M059J (cell line): Measurements from ENCODE around the gene SERPINA6. TPM values are rescaled to one million over a fixed set of nuclear protein-coding genes. Genes with fewer than 3 reads are reported as not detected.
A peak's percentile ranks its signal among the peaks of the same experiment; 100 is the strongest.
"Not testable (repeated sequence)": the region's sequence is repeated elsewhere in the genome, so short reads cannot be mapped to it uniquely, and the experiment has no call there.

ENCODE experiments used
- DNase-seq: peaks from one replicate; pipeline ENCODE4 v3.0.0-alpha.2; 2012; ENCODE audit warnings: low read depth
- total RNA-seq: library from RNA; depleted of rRNA; stranded (reverse); fragments of >200 nt; shearing (Covaris generic); gene quantifications from 2 replicates; pipeline ENCODE4 v1.2.3, GENCODE V29; 2014; rRNA removed

The SERPINA6 gene
- total RNA-seq, 1 experiment from 2014 or later = 0.05 TPM

DNA sequence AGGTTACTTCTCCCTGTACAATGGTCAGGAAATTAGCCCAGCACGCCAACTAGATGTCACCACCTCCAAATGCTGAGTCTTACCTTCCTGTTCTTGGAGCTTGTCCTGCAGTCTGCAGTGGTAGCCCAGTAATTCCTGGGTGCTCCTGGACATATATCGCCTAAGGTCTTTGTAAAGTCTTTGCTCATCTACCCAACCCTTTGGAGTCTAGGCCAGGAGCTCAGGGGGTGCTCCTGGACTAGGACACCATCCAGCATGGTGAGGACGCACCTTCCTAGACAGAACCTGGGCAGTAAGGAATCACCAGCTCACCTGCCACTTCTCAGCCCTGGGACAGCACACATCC lies 30.6 kb downstream of the SERPINA6 start:
- no peak for DNase-seq

DNA sequence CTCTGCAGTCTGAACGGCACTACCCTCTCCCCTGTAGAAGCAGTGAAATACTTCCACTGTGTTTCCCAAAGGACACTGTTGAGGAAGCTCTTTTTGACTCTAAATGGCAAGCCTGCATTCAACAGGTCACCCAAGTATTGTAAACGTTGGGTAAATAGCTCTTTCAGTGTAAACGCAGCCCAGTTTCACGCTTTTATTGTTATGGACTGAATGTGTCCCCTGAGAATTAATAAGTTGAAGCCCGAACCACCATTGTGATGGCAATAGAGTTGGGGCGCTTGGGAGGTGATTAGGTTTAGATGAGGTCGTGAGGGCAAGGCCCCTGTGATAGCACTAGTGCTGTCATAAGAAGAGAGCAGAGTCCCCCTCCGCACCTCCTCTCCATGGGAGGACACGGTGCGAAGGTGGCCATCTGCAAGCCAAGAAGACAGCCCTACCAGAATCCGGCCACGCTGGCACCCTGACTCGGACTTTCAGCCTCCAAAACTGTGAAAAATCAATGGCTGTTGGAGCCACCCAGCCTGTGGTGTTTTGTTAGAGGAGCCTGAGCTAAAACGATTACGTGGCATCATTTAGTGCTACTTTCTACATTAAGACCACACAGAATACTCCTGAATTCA lies 31.1 kb downstream of the SERPINA6 start:
- DNase-seq = no peak

DNA sequence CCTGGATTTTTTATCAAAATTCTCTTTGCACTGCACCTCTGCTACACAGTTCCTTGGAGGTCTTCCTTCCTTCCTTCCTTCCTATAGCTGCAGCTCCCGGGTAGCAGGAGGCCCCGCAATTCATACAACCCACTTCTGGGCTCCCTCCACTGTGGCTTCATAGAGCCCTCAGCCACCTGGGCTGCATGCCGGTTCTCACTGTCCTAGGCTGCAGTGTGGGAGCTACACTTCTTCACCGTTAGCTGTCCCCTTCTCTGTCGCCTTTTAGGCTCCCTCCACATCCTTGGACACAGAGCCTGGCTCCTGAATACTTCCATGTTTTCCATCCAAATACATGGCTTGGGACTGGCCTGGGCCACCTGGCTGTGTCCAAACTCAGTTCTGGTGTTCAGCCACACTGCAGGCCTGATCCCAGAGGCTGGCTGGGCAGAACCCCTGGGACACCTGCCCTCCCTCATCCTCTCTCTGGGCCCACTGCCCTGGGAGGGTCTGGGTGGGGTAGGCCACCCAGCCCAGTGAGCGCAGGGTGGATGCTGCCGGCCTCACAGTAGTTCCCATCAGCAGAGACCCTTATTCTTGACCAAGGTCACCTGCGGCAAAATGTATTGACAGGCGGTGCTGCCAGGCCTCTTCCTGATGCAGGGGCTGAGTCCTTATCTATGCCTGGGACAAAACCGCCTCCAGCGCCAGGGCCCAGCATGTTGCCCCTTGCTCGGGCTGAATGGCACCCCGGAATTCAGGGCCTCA lies 31.8 kb downstream of the SERPINA6 start:
- DNase-seq = no peak

DNA sequence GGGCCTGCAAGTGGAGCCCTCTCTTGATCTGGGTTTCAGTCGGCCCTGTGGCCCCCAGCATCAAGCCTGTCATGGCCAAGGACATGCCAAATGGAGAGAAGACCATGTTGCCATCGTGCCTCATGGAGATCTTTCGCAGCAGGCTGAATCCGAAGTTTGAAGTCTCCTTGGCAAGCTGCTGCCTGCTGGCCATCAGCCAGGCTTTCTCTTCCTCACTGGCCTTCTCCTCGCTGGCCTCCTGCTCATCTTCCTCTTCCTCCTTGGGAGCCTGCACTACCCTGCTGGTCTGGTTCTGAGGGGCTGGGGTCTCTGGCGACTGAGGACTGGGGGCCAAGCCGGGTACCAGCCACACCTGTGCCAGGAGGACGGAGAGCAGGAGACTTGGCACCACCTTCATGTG lies 32.9 kb downstream of the SERPINA6 start:
- no peak for DNase-seq

DNA sequence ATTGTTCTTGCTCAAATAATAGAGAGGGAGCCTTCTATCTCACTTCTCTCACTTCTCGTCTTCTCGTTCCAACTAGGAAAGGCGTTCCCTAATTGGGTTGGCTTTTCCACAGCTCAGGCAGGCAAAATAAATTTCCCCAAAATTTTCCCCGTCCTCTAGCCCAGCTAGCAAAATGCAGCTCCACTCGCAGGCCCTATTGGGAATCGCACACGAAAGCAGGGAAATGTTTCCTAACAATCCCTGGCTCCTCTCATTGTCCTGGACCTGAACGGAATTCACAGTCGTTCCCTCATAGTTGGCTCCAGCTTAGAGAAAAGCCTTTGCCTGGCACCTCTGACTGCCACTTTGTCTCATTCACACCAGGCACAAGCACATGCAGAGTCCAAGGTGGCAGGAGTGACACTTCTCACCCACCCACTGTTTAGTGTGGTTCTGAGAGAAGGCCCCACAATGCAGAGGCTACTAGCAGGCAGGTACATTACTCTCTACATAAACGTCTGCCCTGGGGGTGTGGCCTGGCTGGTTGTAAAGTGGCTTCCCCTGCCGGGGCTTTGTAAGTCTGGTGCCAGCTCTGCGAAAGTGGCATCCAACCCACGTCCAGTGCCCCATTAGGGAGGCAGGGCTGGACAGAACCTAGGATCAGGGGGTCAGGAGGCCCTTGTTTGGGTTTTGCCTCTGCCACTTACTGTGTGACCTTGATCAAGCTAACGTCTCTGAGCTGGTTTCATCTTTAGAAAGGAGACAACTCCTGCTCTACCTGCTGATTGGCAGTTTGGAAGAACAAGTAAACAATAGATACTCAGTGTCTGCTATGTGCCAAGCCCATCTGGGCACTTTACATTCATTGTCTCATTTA lies 34.3 kb downstream of the SERPINA6 start:
- no peak for DNase-seq

DNA sequence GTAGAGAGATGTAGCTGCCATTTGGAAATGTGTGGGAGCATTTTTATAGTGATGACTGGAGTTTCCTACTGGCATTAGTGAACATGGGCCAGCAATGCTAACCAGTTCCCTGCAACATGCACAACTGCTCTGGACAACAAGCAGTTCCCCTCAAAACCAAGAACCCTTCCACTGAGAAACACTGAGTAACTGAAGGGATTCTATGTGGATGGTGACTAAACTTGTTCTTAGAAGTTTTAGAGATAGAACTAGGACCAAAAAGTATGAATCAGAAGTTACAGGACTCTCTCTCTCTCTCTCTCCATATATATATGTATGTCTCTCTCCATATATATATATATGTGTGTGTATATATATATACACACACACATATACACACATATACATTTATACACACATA lies 38.0 kb downstream of the SERPINA6 start:
- no peak for DNase-seq

DNA sequence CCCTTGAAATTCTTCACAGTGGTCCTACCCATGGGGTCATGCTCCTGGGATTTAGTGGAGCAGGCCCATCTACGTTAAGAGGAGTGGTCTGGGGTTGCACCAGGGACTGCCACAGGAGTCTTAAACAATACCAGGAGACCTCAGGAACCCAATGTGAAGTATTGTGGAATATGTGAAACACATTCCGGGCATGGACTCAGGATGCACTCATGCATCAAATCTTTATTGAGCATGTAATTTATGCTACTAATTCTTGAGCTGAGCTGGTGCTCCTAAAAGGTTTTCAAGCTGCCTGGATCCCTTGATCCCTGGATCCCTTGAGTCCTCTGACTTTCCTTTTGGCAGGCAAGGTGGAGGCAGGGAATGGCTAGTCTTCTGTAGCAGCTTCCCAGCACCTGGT lies 38.9 kb downstream of the SERPINA6 start:
- no peak for DNase-seq

DNA sequence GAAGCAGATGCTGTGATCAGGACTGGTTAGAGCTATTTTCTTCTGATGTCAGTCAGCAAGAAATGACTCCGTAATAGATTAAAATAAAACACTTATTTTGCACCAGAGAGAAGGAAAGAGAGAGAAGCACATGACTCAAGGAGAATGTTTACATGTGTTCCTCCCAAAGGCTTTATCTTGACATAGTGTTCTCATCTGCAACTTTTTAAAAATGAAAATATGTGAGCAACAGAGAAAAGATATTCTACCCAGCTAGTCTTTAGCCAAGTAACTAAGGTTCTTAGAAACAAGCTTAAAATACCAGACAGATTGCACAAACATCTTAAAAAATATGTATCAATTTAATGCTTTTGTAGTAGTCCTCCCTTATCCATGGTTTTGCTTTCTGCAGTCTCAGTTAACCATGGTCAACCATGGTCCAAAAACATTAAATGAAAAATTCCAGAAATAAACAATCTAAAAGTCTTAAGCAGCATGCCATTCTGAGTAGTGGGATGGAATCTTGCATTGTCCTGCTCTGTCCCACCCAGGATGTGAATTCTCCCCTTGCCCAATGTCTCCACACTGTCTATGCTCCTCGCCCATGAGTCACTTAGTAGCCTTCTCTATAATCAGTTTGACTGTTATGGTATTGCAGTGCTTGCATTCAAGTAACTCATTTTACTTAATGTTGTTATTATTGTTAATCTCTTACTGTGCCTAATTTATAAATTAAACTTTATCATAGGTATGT lies 40.0 kb downstream of the SERPINA6 start:
- no peak for DNase-seq

DNA sequence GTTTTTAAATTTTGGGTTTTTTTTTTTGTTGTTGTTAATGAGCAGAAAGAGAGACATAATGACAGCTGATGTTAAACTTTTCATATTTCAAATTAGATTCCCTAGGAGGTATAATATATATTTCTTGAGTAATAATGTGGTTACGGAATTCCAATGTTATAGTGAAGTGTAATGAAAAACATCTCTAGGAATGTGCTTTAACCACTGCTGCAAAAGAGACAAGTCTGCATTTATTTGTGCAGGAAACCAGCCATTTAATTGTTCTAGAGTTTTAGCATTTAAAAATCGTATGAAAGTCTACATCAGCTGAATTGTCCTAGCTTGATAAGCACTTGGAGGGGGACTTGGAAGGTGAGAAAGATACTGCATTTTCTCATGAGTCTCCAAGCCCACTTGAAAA lies 44.4 kb downstream of the SERPINA6 start:
- DNase-seq = no peak

DNA sequence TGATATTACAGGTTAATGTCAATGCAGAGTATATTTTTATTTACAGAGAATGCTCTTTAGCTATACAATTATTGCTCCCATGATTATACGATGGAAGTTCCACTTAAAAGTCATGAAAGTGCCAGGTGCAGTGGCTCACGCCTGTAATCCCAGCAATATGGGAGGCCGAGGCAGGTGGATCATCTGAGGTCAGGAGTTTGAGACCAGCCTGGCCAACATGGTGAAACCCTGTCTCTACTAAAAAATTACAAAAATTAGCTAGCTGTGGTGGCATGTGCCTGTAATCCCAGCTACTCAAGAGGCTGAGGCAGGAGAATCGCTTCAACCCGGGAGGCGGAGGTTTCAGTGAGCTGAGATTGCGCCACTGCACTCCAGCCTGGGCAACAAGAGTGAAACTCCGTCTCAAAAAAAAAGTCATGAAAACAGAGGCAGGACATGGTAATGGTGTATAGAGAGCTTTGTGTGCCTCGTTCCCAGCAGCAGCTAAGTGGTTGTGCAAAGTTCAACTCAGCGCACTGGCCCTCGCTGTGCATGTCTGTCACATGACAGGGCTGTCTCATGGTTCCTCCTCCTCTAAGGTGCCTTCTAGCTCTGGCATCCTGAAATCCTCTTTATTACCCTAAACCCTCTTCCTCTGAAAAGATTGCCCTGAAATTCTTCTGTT lies 46.1 kb downstream of the SERPINA6 start:
- DNase-seq = not testable (repeated sequence)

DNA sequence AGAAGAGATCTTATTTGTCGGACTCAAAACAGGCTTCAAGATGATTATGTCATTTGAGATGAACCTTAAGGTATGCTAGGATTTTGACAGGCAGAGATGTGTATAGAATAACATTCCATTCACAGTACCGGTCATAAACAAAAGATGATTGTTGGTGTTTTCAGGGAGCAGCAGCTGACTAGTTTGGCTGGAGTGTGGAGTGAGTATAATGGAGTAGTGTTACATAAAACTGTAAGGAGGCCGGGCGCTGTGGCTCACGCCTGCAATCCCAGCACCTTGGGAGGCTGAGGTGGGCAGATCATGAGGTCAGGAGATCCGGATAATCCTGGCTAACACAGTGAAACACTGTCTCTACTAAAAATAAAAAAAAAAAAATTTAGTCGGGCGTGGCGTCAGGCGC lies 54.0 kb downstream of the SERPINA6 start:
- DNase-seq = peak; percentile 2

DNA sequence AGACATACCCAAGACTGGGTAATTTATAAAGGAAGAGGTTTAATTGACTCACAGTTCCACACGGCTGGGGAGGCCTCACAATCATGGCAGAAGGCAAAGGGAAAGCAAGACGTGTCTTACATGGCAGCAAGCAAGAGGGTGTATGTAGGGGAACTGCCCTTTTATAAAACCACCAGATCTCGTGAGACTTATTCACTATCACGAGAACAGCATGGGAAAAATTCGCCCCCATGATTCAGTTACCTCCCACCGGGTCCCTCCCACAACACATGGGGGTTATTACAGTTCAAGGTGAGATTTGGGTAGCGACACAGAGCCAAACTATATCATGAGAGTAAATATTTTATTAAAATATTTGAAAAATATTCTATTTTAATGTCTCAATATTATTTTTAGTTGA lies 54.6 kb downstream of the SERPINA6 start:
- DNase-seq = peak; percentile 3

DNA sequence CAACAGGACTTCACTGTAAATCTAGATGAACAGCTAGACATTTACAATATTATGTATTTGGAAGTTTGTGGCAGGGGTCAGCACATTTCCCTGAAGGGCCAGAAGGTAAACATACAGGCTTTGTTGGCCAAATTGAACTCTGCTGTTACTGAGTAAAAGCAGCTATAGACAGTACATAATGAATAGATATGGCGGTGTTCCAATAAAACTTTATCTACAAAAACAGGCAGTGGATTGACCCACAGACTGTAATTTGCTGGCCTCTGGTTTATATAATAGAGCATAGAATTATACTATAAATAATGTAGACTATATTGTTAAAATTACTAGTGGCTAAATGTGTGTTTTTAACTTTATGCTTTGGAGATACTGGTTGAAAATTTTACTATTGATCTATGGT lies 55.8 kb downstream of the SERPINA6 start:
- no peak for DNase-seq

DNA sequence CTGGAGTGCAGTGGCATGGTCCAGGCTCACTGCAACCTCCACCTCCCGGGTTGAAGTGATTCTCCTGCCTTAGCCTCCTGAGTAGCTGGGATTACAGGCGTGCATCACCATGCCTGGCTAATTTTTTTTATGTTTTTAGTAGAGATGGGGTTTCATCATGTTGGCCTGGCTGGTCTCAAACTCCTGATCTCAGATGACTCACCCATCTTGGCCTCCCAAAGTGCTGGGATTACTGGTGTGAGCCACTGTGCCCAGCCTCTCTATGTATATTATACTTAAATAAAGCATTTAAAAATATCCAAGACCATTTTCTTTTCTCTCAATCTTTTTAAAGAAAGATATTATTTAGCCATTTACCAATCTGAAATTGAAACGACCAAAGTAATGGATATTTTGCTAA lies 58.9 kb downstream of the SERPINA6 start:
- DNase-seq = not testable (repeated sequence)

Other genes starting within 250 kb of the SERPINA6 start
- 98.8 and 137 TPM in 2 replicates for gene DDX24, start 242.1 kb downstream of the SERPINA6 start, total RNA-seq
- 18.7 and 19.3 TPM in 2 replicates for gene IFI27L1, start 242.0 kb downstream of the SERPINA6 start, total RNA-seq
- 1,115 and 1,511 TPM in 2 replicates for gene IFI27, start 212.6 kb downstream of the SERPINA6 start, total RNA-seq
- 76.5 and 135 TPM in 2 replicates for gene IFI27L2, start 193.7 kb downstream of the SERPINA6 start, total RNA-seq
- 0.15 and 0.99 TPM in 2 replicates for gene PPP4R4, start 149.0 kb downstream of the SERPINA6 start, total RNA-seq
- not detected in 2 replicates for gene SERPINA10, start 30.1 kb downstream of the SERPINA6 start, total RNA-seq
- gene SERPINA2, start 43.4 kb upstream of the SERPINA6 start, total RNA-seq = not detected in 2 replicates
- gene SERPINA1, start 65.3 kb upstream of the SERPINA6 start, total RNA-seq = 5.6 and 8.3 TPM in 2 replicates
- gene SERPINA11, start 129.5 kb upstream of the SERPINA6 start, total RNA-seq = not detected in 2 replicates
- not detected in 2 replicates for gene SERPINA9, start 152.9 kb upstream of the SERPINA6 start, total RNA-seq
- gene SERPINA12, start 186.1 kb upstream of the SERPINA6 start, total RNA-seq = not detected in 2 replicates
- gene SERPINA4, start 238.1 kb upstream of the SERPINA6 start, total RNA-seq = not detected in 2 replicates